CD8-positive, alpha-beta memory T cell (primary cell): ENCODE measurements around the gene SFMBT2. TPM values are rescaled to one million over a fixed set of nuclear protein-coding genes. Genes with fewer than 3 reads are reported as not detected.

Source experiments
- CTCF ChIA-PET: fragments of 350-600 bp; sonication (Branson Sonifier 250); formaldehyde crosslinking; loops from one replicate; lab custom pipeline; 2021; ENCODE audit warnings: antibody characterized with exemption; lab: Charles Lee
- POLR2A ChIA-PET: fragments of 350-600 bp; sonication (Branson Sonifier 250); formaldehyde crosslinking; loops from one replicate; lab custom pipeline; 2021; ENCODE audit warnings: antibody characterized with exemption; lab: Charles Lee
- DNase-seq, 5 donors: peaks; one replicate each; pipeline versions ENCODE4 v3.0.0 to v3.0.0-alpha.2; 2020 to 2022; ENCODE audit warnings: mixed read lengths in 1 of 5
- H3K27ac ChIP-seq: one replicate; pipeline ENCODE4 v1.7.0; 2013; ENCODE audit warnings: low read depth, mild to moderate bottlenecking, low read length, moderate library complexity
- H3K27me3 ChIP-seq: 2 replicates; pipeline ENCODE4 v1.7.0; 2013; ENCODE audit warnings: low read length, mild to moderate bottlenecking; ENCODE audit not compliant: insufficient read depth, poor library complexity, severe bottlenecking
- H3K36me3 ChIP-seq: 2 replicates; pipeline ENCODE4 v1.7.0; 2013; ENCODE audit warnings: mild to moderate bottlenecking, low read length, moderate library complexity; ENCODE audit not compliant: insufficient read depth
- H3K4me1 ChIP-seq: 2 replicates; pipeline ENCODE4 v1.7.0; 2013; ENCODE audit warnings: mild to moderate bottlenecking, low read length, moderate library complexity; ENCODE audit not compliant: insufficient read depth
- H3K4me3 ChIP-seq: 2 replicates; pipeline ENCODE4 v1.7.0; 2013; ENCODE audit warnings: mild to moderate bottlenecking, low read length
- H3K9me3 ChIP-seq: 2 replicates; pipeline ENCODE4 v1.7.0; 2013; ENCODE audit warnings: mild to moderate bottlenecking, low read length
- H3K27ac Mint-ChIP-seq, 8 donors: one replicate each; pipeline ENCODE4 v1.8.0; 2020 to 2021; ENCODE audit warnings: mixed read lengths in 8 of 8, mild to moderate bottlenecking in 6 of 8, inconsistent platforms in 3 of 8, moderate library complexity in 3 of 8
- H3K27me3 Mint-ChIP-seq, 2 donors: one replicate each; pipeline ENCODE4 v1.8.0; 2020 to 2021; ENCODE audit warnings: mixed read lengths in 2 of 2, mild to moderate bottlenecking in 1 of 2, moderate library complexity in 1 of 2
- H3K36me3 Mint-ChIP-seq, 3 donors: one replicate each; pipeline ENCODE4 v1.8.0; 2020 to 2021; ENCODE audit warnings: mixed read lengths in 3 of 3, inconsistent platforms in 1 of 3, mild to moderate bottlenecking in 1 of 3
- H3K4me1 Mint-ChIP-seq, 3 donors: one replicate each; pipeline ENCODE4 v1.8.0; 2020 to 2021; ENCODE audit warnings: mixed read lengths in 3 of 3, inconsistent platforms in 1 of 3, mild to moderate bottlenecking in 1 of 3
- H3K4me3 Mint-ChIP-seq, 7 donors: one replicate each; pipeline ENCODE4 v1.8.0; 2020 to 2021; ENCODE audit warnings: mixed read lengths in 7 of 7, mild to moderate bottlenecking in 6 of 7, moderate library complexity in 4 of 7, inconsistent platforms in 2 of 7
- H3K9me3 Mint-ChIP-seq, 5 donors: one replicate each; pipeline ENCODE4 v1.8.0; 2020 to 2022; ENCODE audit warnings: mixed read lengths in 5 of 5, mild to moderate bottlenecking in 3 of 5, moderate library complexity in 2 of 5, inconsistent platforms in 1 of 5
- polyA plus RNA-seq: library from polyadenylated mRNA; unstranded; fragments of 300-500 nt; fragmentation: Illumina TruSeq; gene quantifications from one replicate; pipeline ENCODE4 v1.2.3, GENCODE V29; 2021
- total RNA-seq, 2 experiments: library from RNA; stranded (reverse); gene quantifications; one replicate each; pipeline ENCODE4 v1.2.3, GENCODE V29; 2021

SFMBT2 gene
- total and polyA plus RNA-seq, 3 experiments from 2014 or later = 4.9 to 18.3 (median 17.4) TPM

- no peak overlapping the region for H3K4me3 ChIP-seq
- H3K4me1 ChIP-seq = no peaks in the 10 kb centered on the region
- POLR2A ChIA-PET = no interaction called here
- Mint-ChIP-seq H3K4me1 (peaks cover 0 to 3% (median 2%) of the 10 kb centered on the region in 3 donors), H3K4me3 (no peak overlapping the region), H3K9me3 (no peaks in the 10 kb centered on the region), H3K27ac (no peak overlapping the region), H3K27me3 (peaks cover 10 to 13% of the 10 kb centered on the region in 2 donors), H3K36me3 (peaks cover 0 to 9% (median 0%) of the 10 kb centered on the region in 3 donors)
- H3K9me3 ChIP-seq = no peaks in the 10 kb centered on the region
- CTCF ChIA-PET = interaction anchor here (1.3 to 1.4 kb wide), 2 partner anchors 233 to 234 kb away, joined by 3 to 4 read pairs; no protein-coding TSS in a partner anchor
- H3K36me3 ChIP-seq = no peaks in the 10 kb centered on the region
- no peak for DNase-seq
- H3K27me3 ChIP-seq = no peaks in the 10 kb centered on the region
- no peak overlapping the region for H3K27ac ChIP-seq
These were observed 257.9 kb downstream of the SFMBT2 start for GRCh38 chr10:7152982-7153381.

GRCh38 chr10:7152341-7152740 is 258.5 kb downstream of the SFMBT2 start:
- no peak for DNase-seq
- Mint-ChIP-seq H3K36me3 (peaks cover 0 to 5% (median 0%) of the 10 kb centered on the region in 3 donors), H3K27ac (peak overlapping the region in 1 of 8 donors; percentile 42), H3K27me3 (peaks cover 10 to 13% of the 10 kb centered on the region in 2 donors), H3K4me3 (no peak overlapping the region), H3K9me3 (no peaks in the 10 kb centered on the region), H3K4me1 (no peaks in the 10 kb centered on the region)
- H3K36me3 ChIP-seq = no peaks in the 10 kb centered on the region
- POLR2A ChIA-PET = no interaction called here
- no peaks in the 10 kb centered on the region for H3K4me1 ChIP-seq
- H3K27ac ChIP-seq = no peak overlapping the region
- H3K4me3 ChIP-seq = no peak overlapping the region
- H3K27me3 ChIP-seq = no peaks in the 10 kb centered on the region
- H3K9me3 ChIP-seq = no peaks in the 10 kb centered on the region
- CTCF ChIA-PET = interaction anchor here (1.4 kb wide), 1 partner anchor 232 kb away, joined by 3 read pairs; no protein-coding TSS in a partner anchor

GRCh38 chr10:7151538-7151937 is 259.3 kb downstream of the SFMBT2 start:
- no peak overlapping the region for H3K27ac Mint-ChIP-seq
- no peak overlapping the region for H3K27ac ChIP-seq
- H3K9me3 Mint-ChIP-seq = no peaks in the 10 kb centered on the region
- H3K36me3 Mint-ChIP-seq = no peaks in the 10 kb centered on the region
- CTCF ChIA-PET = no interaction called here
- POLR2A ChIA-PET = no interaction called here
- H3K4me1 ChIP-seq = no peaks in the 10 kb centered on the region
- no peaks in the 10 kb centered on the region for H3K36me3 ChIP-seq
- H3K4me3 Mint-ChIP-seq = no peak overlapping the region
- peaks cover 17 to 18% of the 10 kb centered on the region in 2 donors for H3K27me3 Mint-ChIP-seq
- no peaks in the 10 kb centered on the region for H3K9me3 ChIP-seq
- H3K4me3 ChIP-seq = no peak overlapping the region
- DNase-seq = no peak
- H3K27me3 ChIP-seq = no peaks in the 10 kb centered on the region
- no peaks in the 10 kb centered on the region for H3K4me1 Mint-ChIP-seq

GRCh38 chr10:7150349-7150748 is 260.5 kb downstream of the SFMBT2 start:
- no peaks in the 10 kb centered on the region for H3K9me3 Mint-ChIP-seq
- ChIA-PET POLR2A (no interaction called here), CTCF (no interaction called here)
- H3K4me1 Mint-ChIP-seq = no peaks in the 10 kb centered on the region
- H3K4me3 ChIP-seq = no peak overlapping the region
- H3K27ac Mint-ChIP-seq = no peak overlapping the region
- no peak overlapping the region for H3K4me3 Mint-ChIP-seq
- H3K27ac ChIP-seq = no peak overlapping the region
- peaks cover 18 to 21% of the 10 kb centered on the region in 2 donors for H3K27me3 Mint-ChIP-seq
- H3K4me1 ChIP-seq = no peaks in the 10 kb centered on the region
- no peaks in the 10 kb centered on the region for H3K27me3 ChIP-seq
- no peaks in the 10 kb centered on the region for H3K36me3 Mint-ChIP-seq
- no peaks in the 10 kb centered on the region for H3K36me3 ChIP-seq
- no peak for DNase-seq
- no peaks in the 10 kb centered on the region for H3K9me3 ChIP-seq

- Histone ChIP-seq H3K4me1 (no peaks in the 10 kb centered on the region), H3K27ac (no peak overlapping the region), H3K4me3 (no peak overlapping the region), H3K9me3 (no peaks in the 10 kb centered on the region), H3K36me3 (no peaks in the 10 kb centered on the region), H3K27me3 (no peaks in the 10 kb centered on the region)
- CTCF ChIA-PET = no interaction called here
- Mint-ChIP-seq H3K9me3 (peaks cover 0 to 5% (median 0%) of the 10 kb centered on the region in 5 donors), H3K27ac (no peak overlapping the region), H3K27me3 (peaks cover 24 to 33% of the 10 kb centered on the region in 2 donors), H3K36me3 (peaks cover 0 to 7% (median 0%) of the 10 kb centered on the region in 3 donors), H3K4me3 (no peak overlapping the region), H3K4me1 (no peaks in the 10 kb centered on the region)
- POLR2A ChIA-PET = no interaction called here
- DNase-seq = no peak
These were observed 264.6 kb downstream of the SFMBT2 start for GRCh38 chr10:7146189-7146588.

GRCh38 chr10:7136016-7136415 is 274.8 kb downstream of the SFMBT2 start:
- Histone ChIP-seq H3K9me3 (no peaks in the 10 kb centered on the region), H3K27me3 (peaks cover 5% of the 10 kb centered on the region), H3K36me3 (no peaks in the 10 kb centered on the region), H3K4me1 (no peaks in the 10 kb centered on the region), H3K27ac (no peak overlapping the region), H3K4me3 (no peak overlapping the region)
- ChIA-PET CTCF (interaction anchor here (1.8 kb wide), 1 partner anchor 15 kb away, joined by 3 read pairs; no protein-coding TSS in a partner anchor), POLR2A (no interaction called here)
- peak overlapping the region in 1 of 7 donors; percentile 42 for H3K4me3 Mint-ChIP-seq
- no peaks in the 10 kb centered on the region for H3K9me3 Mint-ChIP-seq
- H3K27ac Mint-ChIP-seq = no peak overlapping the region
- no peak for DNase-seq
- peaks cover 0 to 6% (median 0%) of the 10 kb centered on the region in 3 donors for H3K36me3 Mint-ChIP-seq
- peaks cover 7 to 9% (median 8%) of the 10 kb centered on the region in 3 donors for H3K4me1 Mint-ChIP-seq
- H3K27me3 Mint-ChIP-seq = peaks cover 16 to 40% of the 10 kb centered on the region in 2 donors

GRCh38 chr10:7135188-7135587 is 275.6 kb downstream of the SFMBT2 start:
- no peaks in the 10 kb centered on the region for H3K36me3 ChIP-seq
- H3K4me1 Mint-ChIP-seq = peaks cover 7 to 9% (median 8%) of the 10 kb centered on the region in 3 donors
- DNase-seq = no peak
- H3K9me3 Mint-ChIP-seq = no peaks in the 10 kb centered on the region
- no peaks in the 10 kb centered on the region for H3K4me1 ChIP-seq
- peaks cover 5% of the 10 kb centered on the region for H3K27me3 ChIP-seq
- no peak overlapping the region for H3K27ac ChIP-seq
- peaks cover 17 to 42% of the 10 kb centered on the region in 2 donors for H3K27me3 Mint-ChIP-seq
- H3K9me3 ChIP-seq = no peaks in the 10 kb centered on the region
- no peak overlapping the region for H3K4me3 Mint-ChIP-seq
- ChIA-PET POLR2A (no interaction called here), CTCF (interaction anchor here (1.4 kb wide), 1 partner anchor 209 kb away, joined by 3 read pairs; no protein-coding TSS in a partner anchor)
- no peak overlapping the region for H3K27ac Mint-ChIP-seq
- no peak overlapping the region for H3K4me3 ChIP-seq
- H3K36me3 Mint-ChIP-seq = peaks cover 0 to 6% (median 0%) of the 10 kb centered on the region in 3 donors

GRCh38 chr10:7134448-7134847 is 276.4 kb downstream of the SFMBT2 start:
- H3K36me3 ChIP-seq = no peaks in the 10 kb centered on the region
- no peaks in the 10 kb centered on the region for H3K9me3 ChIP-seq
- Mint-ChIP-seq H3K36me3 (peaks cover 0 to 6% (median 0%) of the 10 kb centered on the region in 3 donors), H3K4me3 (no peak overlapping the region), H3K4me1 (peaks cover 7 to 9% (median 8%) of the 10 kb centered on the region in 3 donors), H3K27me3 (peaks cover 17 to 42% of the 10 kb centered on the region in 2 donors), H3K9me3 (no peaks in the 10 kb centered on the region), H3K27ac (no peak overlapping the region)
- no peak for DNase-seq
- POLR2A ChIA-PET = no interaction called here
- no peaks in the 10 kb centered on the region for H3K4me1 ChIP-seq
- H3K27me3 ChIP-seq = peaks cover 5% of the 10 kb centered on the region
- CTCF ChIA-PET = interaction anchor here (1.1 to 1.4 kb wide), 3 partner anchors 13 to 210 kb away, joined by 3 to 4 read pairs (median 3); no protein-coding TSS in a partner anchor
- H3K27ac ChIP-seq = no peak overlapping the region
- no peak overlapping the region for H3K4me3 ChIP-seq
